GM12865 (cell line): ENCODE results near the gene GSDME.

ENCODE experiments used
- DNase-seq: peaks from one replicate; pipeline ENCODE4 v3.0.0; 2010; ENCODE audit warnings: low read depth
- H3K4me3 ChIP-seq: 2 replicates; pipeline ENCODE4 v1.5.1; 2011; ENCODE audit warnings: mild to moderate bottlenecking, low read depth, low read length, control low read depth
- TF ChIP-seq, protein P1 (sequence below): IDR thresholded peaks from 2 replicates; pipeline ENCODE4 v1.5.1; 2011; ENCODE audit warnings: low read length, control low read depth, low read depth, inconsistent platforms; ENCODE audit not compliant: insufficient read depth; ENCODE audit errors: missing control alignments

The GSDME gene

DNA sequence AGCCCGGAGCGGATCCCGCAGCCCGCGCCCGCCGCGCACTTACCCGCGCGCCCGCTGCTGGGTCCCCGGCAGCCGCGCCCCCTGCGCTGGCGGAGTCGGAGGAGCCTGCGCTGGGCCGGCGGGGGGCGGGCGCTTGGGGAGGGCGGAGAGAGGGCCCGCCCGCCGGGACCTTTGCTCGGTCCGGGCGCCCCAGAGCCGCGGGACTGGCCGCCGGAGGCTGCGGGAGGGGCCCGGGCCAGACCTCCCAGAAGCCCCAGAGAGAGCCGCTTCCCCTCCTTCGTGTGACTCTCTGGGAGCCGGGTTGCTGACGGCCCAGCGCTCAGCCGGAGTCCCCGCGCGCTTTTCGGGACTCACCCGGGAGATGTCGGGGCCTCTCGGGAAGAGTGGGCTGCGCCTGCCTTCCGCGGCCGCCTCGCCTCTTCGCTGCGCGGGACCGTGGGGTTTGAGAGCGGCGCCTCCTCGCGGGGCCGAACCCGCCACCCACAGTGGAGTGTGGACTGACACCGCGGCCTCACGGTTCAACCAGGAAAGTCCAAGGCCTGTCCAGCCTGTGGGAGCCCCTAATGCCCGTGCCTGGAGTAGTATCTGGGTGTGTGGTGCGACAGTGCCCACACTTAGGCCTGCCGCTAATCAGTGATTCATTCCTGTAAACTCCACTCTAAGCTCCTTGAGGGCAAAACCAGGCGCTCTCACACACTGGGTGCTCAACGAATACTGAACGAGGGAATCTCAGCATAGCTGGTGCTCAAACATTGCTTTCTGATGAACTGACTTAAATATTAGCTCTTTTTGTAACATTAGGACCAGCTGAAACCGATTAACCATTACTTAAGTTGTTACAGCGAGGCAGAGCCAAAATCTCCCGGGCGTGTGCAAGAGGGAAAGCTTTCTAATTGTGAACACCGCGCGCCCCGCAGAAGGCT, at the start of gene GSDME:
Gene GSDME, minus strand, starts transcription at position 112 of the 923 bp plus-strand sequence. CDS start 7,690 bp downstream, outside the sequence.
- TF ChIP-seq, protein P1, sequence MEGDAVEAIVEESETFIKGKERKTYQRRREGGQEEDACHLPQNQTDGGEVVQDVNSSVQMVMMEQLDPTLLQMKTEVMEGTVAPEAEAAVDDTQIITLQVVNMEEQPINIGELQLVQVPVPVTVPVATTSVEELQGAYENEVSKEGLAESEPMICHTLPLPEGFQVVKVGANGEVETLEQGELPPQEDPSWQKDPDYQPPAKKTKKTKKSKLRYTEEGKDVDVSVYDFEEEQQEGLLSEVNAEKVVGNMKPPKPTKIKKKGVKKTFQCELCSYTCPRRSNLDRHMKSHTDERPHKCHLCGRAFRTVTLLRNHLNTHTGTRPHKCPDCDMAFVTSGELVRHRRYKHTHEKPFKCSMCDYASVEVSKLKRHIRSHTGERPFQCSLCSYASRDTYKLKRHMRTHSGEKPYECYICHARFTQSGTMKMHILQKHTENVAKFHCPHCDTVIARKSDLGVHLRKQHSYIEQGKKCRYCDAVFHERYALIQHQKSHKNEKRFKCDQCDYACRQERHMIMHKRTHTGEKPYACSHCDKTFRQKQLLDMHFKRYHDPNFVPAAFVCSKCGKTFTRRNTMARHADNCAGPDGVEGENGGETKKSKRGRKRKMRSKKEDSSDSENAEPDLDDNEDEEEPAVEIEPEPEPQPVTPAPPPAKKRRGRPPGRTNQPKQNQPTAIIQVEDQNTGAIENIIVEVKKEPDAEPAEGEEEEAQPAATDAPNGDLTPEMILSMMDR, result no peak
- peak within 1 kb of the TSS; percentile 70 for H3K4me3 ChIP-seq
- peak; percentile 80 for DNase-seq

DNA sequence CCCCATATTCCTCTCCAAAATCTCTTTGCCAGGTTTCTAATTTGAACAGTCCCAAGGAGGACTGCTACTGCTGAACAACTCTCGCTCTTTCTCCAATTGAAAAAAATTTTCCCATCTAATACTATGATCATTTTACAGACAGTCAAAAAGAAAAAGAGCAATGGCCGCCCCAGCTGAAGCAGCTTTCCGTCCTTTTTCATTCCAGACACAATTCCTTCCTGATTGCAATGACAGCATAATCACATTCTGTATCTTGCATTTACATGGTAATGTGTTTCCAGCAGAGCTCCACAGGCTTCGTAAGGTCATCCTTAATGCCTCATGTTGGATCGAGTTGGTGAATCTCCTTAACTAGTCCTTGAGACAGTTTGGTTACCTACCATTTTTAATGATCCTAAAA, 45.0 kb upstream of the GSDME start:
- no peak overlapping the region for H3K4me3 ChIP-seq
- no peak for DNase-seq
- TF ChIP-seq, protein P1, result no peak

DNA sequence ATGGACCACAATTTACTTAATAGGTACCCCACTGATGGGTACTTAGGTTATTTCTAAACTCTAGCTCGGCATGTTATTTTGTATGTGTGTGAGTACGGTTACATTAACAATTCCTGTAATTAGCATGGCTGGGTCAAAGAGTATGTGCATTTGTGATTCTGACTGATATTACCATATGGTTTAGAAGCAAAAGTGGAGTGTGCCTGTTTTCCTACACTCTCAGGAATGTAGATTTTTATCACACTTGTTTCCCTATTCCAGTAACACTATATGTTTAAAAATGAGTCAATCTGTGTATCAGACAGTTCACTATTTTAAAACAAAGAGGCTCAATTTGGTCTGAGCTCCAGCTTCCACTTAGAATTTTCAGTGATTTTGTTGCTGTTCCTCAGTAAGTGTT, 44.6 kb upstream of the GSDME start:
- H3K4me3 ChIP-seq, result no peak overlapping the region
- TF ChIP-seq, protein P1, result no peak
- no peak for DNase-seq

DNA sequence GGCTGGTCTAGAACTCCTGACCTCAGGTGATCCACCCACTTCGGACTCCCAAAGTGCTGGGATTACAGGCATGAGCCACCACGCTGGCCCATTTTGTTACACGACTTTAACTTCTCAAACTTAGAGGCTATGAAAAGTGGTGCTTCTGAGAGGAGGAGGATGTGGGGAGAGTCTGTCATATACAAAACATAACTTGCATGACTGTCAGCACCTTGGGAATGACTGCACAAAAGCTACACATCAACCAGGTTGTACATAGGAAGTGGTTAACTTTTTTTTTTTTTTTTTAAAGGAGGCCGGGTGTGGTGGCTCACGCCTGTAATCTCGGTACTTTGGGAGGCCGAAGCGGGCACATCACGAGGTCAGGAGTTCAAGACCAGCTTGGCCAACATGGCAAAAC, 43.4 kb upstream of the GSDME start:
- no peak overlapping the region for H3K4me3 ChIP-seq
- DNase-seq, result no peak
- TF ChIP-seq, protein P1, result no peak

DNA sequence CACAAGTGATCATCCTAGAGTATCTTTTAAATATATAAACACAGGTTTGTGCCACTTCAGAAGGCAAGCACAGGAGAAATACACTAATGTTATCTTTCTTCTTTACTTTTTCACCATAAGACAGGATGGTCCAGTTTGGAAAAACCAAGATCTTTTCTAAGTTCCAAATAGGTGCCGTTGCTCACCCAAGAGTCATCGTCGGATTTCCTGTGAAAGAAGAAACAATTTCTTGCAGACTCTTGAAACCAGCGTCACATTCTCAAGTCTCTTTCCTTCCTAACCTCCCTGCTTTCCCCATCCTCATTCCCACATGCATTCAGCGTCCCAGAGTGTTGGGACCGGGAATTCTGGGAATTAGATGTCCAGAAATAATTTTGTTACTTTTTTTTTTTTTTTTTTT, 42.8 kb upstream of the GSDME start:
- TF ChIP-seq, protein P1, result no peak
- DNase-seq, result no peak
- H3K4me3 ChIP-seq, result no peak overlapping the region

DNA sequence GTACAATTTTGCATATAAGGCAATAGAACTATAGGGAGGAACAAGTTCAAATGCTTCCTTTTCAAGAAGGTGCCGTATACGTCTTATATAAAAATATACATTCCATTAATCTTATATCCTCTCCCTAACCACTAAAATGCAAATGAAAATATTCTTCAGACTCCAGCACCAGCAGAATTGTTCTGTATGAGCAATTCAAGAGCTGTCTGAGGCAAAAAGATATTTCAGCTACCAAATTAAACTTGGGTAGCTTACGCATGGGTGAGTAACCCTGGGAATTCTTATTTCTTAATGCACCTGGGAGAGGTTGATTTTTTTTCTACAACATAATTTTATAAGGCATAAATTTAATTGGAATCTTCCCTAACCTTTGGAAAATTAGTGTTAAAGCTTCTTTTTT, 42.2 kb upstream of the GSDME start:
- TF ChIP-seq, protein P1, result no peak
- no peak for DNase-seq
- no peak overlapping the region for H3K4me3 ChIP-seq

DNA sequence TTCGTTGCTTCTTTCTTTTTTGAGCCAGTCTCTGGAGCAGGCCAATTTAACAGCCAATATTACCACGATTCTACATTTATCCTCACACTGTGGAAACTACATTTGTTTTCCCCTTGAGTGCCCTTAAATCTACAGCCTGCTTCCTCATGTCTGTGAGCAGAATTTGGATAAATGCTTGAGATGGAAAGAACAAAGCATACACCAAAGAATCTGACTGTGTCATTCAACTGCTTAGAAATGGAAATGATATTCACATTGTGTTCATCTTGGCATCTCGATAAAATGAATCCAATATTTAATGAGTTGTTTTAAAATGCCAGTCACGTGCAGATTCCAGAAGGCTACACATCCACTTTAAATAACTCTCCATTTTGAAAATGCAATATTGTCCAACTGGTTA, 41.0 kb upstream of the GSDME start:
- TF ChIP-seq, protein P1, result no peak
- no peak for DNase-seq
- H3K4me3 ChIP-seq, result no peak overlapping the region
